GM12801 (cell line): ENCODE data around the gene CNNM4.

Experiments
- TF ChIP-seq, protein P1 (sequence below): IDR thresholded peaks from one replicate; pipeline ENCODE4 v1.5.1; 2011; ENCODE audit warnings: control low read depth; ENCODE audit not compliant: insufficient read length; ENCODE audit errors: extremely low read depth

The CNNM4 gene

GRCh38 chr2:96768083-96768561 is 7.4 kb downstream of the CNNM4 start:
- TF ChIP-seq, protein P1, sequence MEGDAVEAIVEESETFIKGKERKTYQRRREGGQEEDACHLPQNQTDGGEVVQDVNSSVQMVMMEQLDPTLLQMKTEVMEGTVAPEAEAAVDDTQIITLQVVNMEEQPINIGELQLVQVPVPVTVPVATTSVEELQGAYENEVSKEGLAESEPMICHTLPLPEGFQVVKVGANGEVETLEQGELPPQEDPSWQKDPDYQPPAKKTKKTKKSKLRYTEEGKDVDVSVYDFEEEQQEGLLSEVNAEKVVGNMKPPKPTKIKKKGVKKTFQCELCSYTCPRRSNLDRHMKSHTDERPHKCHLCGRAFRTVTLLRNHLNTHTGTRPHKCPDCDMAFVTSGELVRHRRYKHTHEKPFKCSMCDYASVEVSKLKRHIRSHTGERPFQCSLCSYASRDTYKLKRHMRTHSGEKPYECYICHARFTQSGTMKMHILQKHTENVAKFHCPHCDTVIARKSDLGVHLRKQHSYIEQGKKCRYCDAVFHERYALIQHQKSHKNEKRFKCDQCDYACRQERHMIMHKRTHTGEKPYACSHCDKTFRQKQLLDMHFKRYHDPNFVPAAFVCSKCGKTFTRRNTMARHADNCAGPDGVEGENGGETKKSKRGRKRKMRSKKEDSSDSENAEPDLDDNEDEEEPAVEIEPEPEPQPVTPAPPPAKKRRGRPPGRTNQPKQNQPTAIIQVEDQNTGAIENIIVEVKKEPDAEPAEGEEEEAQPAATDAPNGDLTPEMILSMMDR, result no peak

DNA sequence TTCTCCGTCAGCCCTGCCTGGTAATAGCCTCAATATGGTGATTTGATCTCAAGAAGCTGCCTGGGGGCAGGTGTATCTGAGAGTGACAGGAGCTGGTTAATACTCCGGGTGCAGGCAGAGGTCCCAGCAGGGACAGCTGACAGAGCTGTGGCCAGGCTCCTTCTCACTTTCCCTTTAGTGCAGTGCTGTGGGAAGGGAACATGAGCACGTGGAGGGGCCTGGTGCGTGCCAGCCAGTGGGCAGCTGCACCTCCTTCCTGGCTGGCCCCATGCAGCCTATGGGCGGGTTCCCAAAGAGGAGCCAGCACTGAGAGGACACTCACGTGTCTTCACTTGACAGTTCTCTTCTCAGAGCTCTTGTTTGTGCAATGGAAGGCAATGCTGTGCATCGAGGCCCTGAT is 9.1 kb downstream of the CNNM4 start:
- TF ChIP-seq, protein P1, result no peak

GRCh38 chr2:96770442-96771202 is 9.9 kb downstream of the CNNM4 start:
- TF ChIP-seq, protein P1, result no peak

GRCh38 chr2:96771796-96772618 is 11.3 kb downstream of the CNNM4 start:
- TF ChIP-seq, protein P1, result no peak

- TF ChIP-seq, protein P1, result no peak
Observed at GRCh38 chr2:96772903-96773671, 12.4 kb downstream of the CNNM4 start.

DNA sequence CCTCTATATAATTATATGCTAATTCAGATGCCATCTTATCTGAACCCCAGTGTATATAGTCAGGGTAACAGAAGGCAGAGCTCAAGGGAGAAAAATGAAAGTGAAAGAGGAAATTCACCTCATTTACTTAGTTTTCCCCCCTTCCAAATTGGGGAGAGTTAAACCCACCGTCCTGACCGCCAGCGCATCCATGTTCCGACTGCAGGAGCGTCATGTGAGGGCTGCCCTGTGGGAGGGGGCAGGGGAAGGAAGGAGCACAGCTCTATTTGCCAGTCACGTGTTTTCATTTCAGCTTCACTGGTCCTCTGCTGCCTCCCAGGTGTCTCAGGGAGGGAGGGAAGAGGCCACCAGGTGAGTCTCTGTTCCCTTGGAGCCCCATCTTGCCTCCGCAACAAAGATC is 13.2 kb downstream of the CNNM4 start:
- TF ChIP-seq, protein P1, result no peak

DNA sequence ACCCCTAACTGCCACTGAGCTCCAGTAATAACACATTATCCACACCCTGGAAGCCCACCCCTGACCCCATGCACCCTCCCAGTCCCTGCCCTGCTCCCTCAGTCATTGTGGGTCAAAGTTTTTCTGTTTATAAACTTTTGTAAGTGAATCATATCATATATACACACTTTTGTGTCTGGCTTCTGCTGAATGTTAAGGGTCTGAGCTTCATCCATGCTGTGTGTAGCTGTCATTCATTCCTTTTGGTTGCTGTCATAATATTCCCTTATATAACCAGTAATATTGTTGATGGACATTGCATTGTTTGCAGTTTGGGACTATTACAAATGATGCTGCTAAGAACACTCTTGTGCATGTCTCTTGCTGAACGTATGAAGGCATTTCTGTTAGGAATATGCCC is 14.5 kb downstream of the CNNM4 start:
- TF ChIP-seq, protein P1, result no peak
